Activated naive CD4-positive, alpha-beta T cell treated with anti-CD3 and anti-CD28 coated beads, Interleukin-2, amount 50 U/mL, for 16 hours (primary cell): ENCODE results near the gene MED16.

Source experiments
- DNase-seq: peaks from one replicate; pipeline ENCODE4 v3.0.0-alpha.2; 2020

MED16 gene

DNA sequence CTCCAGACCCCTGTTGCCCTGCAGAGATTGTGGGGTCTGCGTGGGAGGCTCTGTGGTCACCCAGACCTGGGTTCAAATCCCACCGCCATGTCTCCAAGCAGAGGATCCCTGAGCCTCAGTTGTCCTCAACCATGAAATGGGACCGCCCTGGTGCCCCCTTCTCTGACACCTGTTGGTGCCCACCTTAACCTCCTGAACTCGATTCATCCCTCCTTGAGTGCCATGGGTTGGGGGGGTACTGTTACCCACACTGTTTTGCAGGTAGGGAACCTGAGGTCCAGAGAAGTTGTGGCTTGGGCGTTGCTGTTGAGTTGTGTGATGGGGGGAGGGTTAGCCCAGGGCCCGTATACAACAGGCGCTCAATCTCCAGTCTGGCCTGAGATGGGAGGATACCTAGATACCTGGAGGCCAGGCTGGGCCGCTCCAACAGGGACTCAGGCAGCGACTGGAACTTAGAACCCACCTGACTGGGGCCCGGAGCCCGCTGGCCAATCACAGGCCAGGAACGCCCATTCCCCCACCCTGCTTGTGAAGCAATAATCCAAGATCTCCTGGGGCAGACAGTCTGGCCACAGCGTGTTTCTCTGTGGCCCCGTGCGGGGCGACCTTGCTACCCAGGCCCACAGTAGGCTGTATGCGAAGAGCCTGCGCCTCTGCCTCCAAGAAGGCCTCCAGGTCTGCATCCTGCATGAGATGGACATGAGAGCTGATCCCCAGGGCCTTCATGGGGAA, 35.6 kb upstream of the MED16 start:
- no peak for DNase-seq

DNA sequence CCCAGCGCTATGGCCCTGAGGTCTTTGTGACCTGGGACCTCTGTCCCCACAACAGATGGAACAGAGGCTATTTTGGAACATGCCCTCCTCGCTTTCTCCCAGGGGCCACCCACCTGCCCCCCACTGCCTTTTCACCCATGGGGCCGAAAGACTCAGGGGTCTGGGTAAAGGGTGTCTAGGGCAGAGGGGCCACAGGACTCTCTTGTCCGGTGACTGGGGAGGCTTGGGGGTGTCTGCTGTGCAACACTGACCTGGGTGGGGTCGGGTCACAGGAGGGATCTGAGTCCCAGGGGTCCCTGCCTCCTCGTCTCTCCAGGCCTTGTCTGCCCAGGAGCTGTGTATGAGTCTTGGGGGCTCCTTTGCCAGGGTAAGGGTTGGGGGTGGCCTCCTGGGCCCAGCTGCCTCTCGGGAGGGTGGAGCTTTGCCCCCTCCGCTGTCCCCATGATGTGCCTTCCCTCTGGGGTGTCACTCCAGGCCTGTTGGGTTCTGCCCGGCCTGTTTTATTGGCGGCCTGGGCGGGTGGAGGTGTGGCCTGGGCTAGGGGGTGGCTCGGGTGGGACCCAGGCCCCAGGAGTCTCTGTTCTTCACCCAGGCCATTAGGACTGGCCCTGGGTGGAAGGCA, 34.9 kb upstream of the MED16 start:
- DNase-seq, result no peak

GRCh38 chr19:927351-927779, 34.4 kb upstream of the MED16 start:
- DNase-seq, result no peak

GRCh38 chr19:926589-927350, 33.8 kb upstream of the MED16 start:
- no peak for DNase-seq

- DNase-seq, result no peak
These were observed 33.3 kb upstream of the MED16 start for GRCh38 chr19:926323-926588.

GRCh38 chr19:925526-926322, 32.7 kb upstream of the MED16 start, which contains the start of gene ARID3A:
Gene ARID3A (plus strand): TSS chr19:926035. CDS start chr19:929529, 3,494 bp downstream.
- peak; percentile 77 for DNase-seq

GRCh38 chr19:925087-925525, 32.1 kb upstream of the MED16 start:
- DNase-seq, result no peak

- DNase-seq, result peak; percentile 44
These were observed 31.6 kb upstream of the MED16 start for GRCh38 chr19:924553-925086.

GRCh38 chr19:920051-920864, 27.3 kb upstream of the MED16 start:
- DNase-seq, result peak; percentile 76

DNA sequence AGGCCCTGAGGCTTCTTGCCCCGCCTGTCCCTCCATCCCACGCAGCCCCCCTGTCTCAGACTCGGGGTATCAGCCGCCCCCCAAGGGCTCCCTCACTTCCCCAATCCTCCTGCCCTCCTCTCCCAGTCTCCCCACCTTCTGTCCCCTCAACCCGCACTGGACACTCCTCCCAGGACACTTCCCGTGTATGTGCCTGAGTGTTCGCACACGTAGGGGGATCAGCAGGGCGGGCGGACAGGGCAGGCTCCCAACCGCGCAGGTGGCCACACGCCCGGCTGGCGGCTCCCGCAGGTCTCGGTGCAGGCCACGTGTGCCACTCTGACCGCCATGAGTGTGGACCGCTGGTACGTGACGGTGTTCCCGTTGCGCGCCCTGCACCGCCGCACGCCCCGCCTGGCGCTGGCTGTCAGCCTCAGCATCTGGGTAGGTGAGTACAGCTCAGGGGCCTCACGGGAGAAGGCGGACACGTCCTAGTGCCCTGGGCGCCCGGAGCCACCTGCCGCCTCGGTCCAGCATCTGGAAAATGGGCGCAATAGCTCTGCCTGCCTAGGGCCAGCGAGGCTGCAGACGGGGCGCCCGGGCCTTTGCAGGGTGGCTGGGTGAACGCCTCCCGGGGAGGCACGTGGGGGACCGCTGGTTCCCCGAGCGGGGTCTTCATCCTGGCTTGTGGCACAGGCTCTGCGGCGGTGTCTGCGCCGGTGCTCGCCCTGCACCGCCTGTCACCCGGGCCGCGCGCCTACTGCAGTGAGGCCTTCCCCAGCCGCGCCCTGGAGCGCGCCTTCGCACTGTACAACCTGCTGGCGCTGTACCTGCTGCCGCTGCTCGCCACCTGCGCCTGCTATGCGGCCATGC, 26.4 kb upstream of the MED16 start:
- DNase-seq, result peak; percentile 52

- peak; percentile 48 for DNase-seq
These were observed 25.7 kb upstream of the MED16 start for GRCh38 chr19:918481-919198.

DNA sequence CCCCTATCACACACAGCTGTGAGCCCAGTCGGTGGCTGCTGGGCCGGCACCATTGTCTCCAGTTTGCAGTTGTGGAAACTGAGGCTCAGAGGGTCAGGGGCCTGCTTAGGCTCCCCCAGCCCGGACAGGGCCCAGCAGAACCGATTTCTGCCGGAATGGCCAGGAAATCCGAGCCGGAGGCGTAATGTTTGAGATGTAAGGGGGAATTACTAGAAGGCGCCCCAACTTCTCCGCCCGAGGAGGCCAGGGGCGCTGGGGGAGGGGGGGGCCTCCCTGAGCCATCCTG, 25.1 kb upstream of the MED16 start:
- no peak for DNase-seq

- DNase-seq, result peak; percentile 45
These were observed 24.6 kb upstream of the MED16 start, which contains the start of gene KISS1R for GRCh38 chr19:917323-918151. Gene KISS1R (plus strand): TSS chr19:917333. CDS start chr19:917503, 170 bp downstream.

DNA sequence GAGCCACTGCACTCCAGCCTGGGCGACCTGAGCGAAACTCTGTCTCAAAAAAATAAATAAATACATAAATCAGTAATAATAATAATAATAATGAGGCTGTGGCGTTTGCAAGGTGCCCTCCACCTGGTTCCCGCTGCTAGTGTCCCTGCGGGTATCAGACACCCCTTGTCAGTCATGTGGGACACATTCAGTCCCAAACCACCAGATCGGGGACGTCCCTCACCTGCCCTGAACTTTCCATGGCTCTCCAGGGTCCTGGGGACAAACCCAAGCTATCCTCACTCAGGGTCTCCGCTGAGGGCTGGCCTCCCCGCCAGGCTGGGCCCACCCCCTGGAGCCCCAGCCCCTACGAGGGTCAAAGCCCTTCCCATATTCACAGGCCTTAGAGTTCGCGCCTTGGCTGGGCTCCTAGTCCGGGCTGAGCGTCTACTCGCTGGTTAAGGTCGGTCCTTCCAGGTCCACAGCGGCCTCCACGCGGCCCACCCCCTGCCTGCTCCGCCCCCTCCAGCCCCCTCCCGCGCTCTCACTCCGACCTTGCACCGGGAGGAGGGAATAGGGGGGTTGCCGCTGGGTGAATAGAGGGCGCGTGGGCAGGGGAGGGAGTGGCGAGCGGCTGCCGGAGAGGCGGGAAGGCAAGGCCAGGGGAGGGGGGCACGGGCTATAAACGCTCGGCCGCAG, 23.8 kb upstream of the MED16 start:
- peak; percentile 52 for DNase-seq

GRCh38 chr19:913080-913748, 20.2 kb upstream of the MED16 start, which contains the start of gene R3HDM4:
Gene R3HDM4 (minus strand): TSS chr19:913219. CDS start chr19:913157, 62 bp downstream.
- peak; percentile 88 for DNase-seq

GRCh38 chr19:912181-913079, 19.4 kb upstream of the MED16 start:
- peak; percentile 39 for DNase-seq
